Glutamatergic neuron (in vitro differentiated cells): ENCODE measurements around the gene RASAL2. TPM values are rescaled to one million over a fixed set of nuclear protein-coding genes. Genes with fewer than 3 reads are reported as not detected.

Source experiments
- DNase-seq: peaks from one replicate; pipeline ENCODE4 v3.0.0; 2022
- H3K27ac Mint-ChIP-seq: one replicate; pipeline ENCODE4 v1.8.0; 2020; ENCODE audit warnings: mild to moderate bottlenecking, mixed read lengths, inconsistent platforms; ENCODE audit not compliant: unreplicated experiment
- H3K27me3 Mint-ChIP-seq: one replicate; pipeline ENCODE4 v1.8.0; 2020; ENCODE audit warnings: mild to moderate bottlenecking, moderate library complexity, mixed read lengths, inconsistent platforms; ENCODE audit not compliant: unreplicated experiment
- H3K36me3 Mint-ChIP-seq: one replicate; pipeline ENCODE4 v1.8.0; 2020; ENCODE audit warnings: mild to moderate bottlenecking, mixed read lengths, inconsistent platforms; ENCODE audit not compliant: unreplicated experiment
- H3K4me1 Mint-ChIP-seq: one replicate; pipeline ENCODE4 v1.8.0; 2020; ENCODE audit warnings: mild to moderate bottlenecking, low read depth, mixed read lengths, inconsistent platforms; ENCODE audit not compliant: unreplicated experiment
- H3K4me3 Mint-ChIP-seq: one replicate; pipeline ENCODE4 v1.8.0; 2020; ENCODE audit warnings: mild to moderate bottlenecking, mixed read lengths, inconsistent platforms; ENCODE audit not compliant: unreplicated experiment
- H3K9me3 Mint-ChIP-seq: one replicate; pipeline ENCODE4 v1.8.0; 2020; ENCODE audit warnings: mild to moderate bottlenecking, moderate library complexity, mixed read lengths, inconsistent platforms; ENCODE audit not compliant: unreplicated experiment
- total RNA-seq: library from RNA; stranded (reverse); fragmentation: NEBNext Ultra II Directional; extraction: Animal tissue kit (Norgen Biotek cat#: 25700); gene quantifications from one replicate; pipeline ENCODE4 v1.2.1, GENCODE V29; 2021; ENCODE audit not compliant: unreplicated experiment
- TF ChIP-seq, protein P1 (sequence below): fragments of 200-600 bp; sonication (generic); IDR thresholded peaks from one replicate; pipeline ENCODE4 v1.5.0; 2021; ENCODE audit not compliant: partially characterized antibody, unreplicated experiment

The RASAL2 gene
- total RNA-seq, 1 donor from 2014 or later, result 12.4 TPM

DNA sequence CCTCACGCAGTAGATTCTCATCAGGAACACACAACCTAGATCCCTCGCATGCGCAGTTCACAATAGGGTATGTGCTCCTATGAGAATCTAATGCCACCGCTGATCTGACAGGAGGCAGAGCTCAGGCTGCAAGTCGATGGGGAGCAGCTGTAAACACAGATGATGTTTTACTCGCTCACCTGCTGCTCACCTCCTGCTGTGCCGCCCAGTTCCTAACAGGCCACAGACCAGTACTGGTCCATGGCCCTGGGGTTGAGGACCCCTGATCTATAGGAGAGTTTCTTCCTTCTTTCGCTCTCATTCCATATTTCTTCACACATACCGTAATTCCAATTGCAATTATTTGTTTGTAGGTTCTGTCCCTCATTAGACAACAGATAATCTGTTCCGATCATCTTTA is 299.5 kb downstream of the RASAL2 start:
- H3K4me3 Mint-ChIP-seq, result peak overlapping the region; percentile 2

DNA sequence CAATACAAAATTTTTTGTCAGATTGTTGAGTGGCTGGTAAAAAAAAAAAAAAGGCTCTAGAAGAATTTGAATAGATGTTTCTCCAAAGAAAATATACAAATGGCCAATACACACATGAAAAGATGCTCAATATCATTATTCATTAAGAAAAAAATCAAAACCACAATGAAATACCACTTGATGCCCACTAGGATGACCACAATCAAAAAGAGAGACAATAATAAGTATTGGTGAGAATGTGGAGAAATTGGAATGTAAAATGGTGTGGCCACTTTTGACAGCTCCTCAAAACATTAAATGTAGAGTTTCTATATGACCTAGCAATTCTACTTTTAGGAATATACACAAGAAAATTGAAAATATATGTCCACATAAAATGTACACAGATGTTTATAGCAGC is 302.9 kb downstream of the RASAL2 start:
- Mint-ChIP-seq H3K36me3 (no peaks in the 10 kb centered on the region), H3K9me3 (peaks cover 5% of the 10 kb centered on the region), H3K27me3 (peaks cover 4% of the 10 kb centered on the region), H3K27ac (no peak overlapping the region), H3K4me3 (no peak overlapping the region), H3K4me1 (peaks cover 15% of the 10 kb centered on the region)
- no peak for DNase-seq
- TF ChIP-seq, protein P1, sequence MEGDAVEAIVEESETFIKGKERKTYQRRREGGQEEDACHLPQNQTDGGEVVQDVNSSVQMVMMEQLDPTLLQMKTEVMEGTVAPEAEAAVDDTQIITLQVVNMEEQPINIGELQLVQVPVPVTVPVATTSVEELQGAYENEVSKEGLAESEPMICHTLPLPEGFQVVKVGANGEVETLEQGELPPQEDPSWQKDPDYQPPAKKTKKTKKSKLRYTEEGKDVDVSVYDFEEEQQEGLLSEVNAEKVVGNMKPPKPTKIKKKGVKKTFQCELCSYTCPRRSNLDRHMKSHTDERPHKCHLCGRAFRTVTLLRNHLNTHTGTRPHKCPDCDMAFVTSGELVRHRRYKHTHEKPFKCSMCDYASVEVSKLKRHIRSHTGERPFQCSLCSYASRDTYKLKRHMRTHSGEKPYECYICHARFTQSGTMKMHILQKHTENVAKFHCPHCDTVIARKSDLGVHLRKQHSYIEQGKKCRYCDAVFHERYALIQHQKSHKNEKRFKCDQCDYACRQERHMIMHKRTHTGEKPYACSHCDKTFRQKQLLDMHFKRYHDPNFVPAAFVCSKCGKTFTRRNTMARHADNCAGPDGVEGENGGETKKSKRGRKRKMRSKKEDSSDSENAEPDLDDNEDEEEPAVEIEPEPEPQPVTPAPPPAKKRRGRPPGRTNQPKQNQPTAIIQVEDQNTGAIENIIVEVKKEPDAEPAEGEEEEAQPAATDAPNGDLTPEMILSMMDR, result peak; percentile 39

More for the DNA sequence above, 299.5 kb downstream of the RASAL2 start:
- Mint-ChIP-seq H3K4me1 (peaks cover 33% of the 10 kb centered on the region), H3K36me3 (no peaks in the 10 kb centered on the region), H3K27me3 (peaks cover 4% of the 10 kb centered on the region), H3K27ac (peak overlapping the region; percentile 81), H3K9me3 (peaks cover 2% of the 10 kb centered on the region)
- TF ChIP-seq, protein P1, result no peak
- peak; percentile 56 for DNase-seq

DNA sequence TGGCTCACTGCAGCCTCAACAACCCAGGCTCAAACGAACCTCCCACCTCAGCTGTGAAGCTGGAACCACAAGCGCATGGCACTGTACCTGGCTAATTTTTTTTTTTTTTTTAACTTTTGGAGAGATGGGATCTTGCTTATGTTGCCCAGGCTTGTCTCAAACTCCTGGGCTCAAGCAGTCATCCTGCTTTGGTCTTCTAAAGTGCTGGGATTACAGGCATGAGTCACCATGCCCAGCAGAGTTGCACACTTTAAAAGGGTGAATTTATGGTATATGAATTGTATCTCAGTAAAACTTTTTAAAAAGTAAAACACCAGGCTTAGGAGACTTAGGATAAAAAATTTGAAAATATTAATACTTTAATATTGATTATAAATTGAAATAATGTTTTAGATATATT is 303.8 kb downstream of the RASAL2 start:
- no peak for DNase-seq
- H3K4me1 Mint-ChIP-seq, result peaks cover 6% of the 10 kb centered on the region
- TF ChIP-seq, protein P1, result no peak
- no peak overlapping the region for H3K27ac Mint-ChIP-seq
- peaks cover 5% of the 10 kb centered on the region for H3K9me3 Mint-ChIP-seq
- no peak overlapping the region for H3K4me3 Mint-ChIP-seq
- peaks cover 4% of the 10 kb centered on the region for H3K27me3 Mint-ChIP-seq
- no peaks in the 10 kb centered on the region for H3K36me3 Mint-ChIP-seq

DNA sequence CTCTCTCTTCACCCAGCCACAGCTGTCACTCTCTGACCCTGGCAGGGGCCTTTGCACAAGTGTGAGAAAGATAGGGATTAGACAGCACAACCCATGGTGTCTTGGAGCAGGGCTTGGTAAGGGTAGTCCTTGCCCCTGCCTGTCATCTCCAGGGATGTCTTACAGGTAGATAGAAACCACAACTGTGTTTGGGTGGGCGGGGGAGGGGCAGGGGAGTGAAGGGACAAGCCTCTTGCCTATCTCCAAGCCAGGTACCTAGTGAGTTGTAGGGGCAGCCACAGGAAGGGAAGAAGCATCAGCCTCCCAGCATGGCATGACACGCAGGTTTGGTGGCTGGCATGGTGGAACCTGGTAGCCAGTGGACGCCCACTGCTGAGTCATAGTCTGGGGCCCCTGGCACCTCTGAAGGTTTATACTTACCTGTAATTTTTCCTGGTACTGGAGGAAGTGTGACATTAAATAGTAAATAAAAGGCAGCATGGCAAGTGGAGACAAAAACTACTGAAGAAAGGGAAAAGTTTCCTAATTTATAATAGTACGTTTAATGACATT is 305.3 kb downstream of the RASAL2 start:
- TF ChIP-seq, protein P1, result no peak
- Mint-ChIP-seq H3K36me3 (no peaks in the 10 kb centered on the region), H3K4me1 (no peaks in the 10 kb centered on the region), H3K27ac (no peak overlapping the region), H3K4me3 (no peak overlapping the region), H3K27me3 (no peaks in the 10 kb centered on the region), H3K9me3 (peaks cover 4% of the 10 kb centered on the region)
- DNase-seq, result no peak

DNA sequence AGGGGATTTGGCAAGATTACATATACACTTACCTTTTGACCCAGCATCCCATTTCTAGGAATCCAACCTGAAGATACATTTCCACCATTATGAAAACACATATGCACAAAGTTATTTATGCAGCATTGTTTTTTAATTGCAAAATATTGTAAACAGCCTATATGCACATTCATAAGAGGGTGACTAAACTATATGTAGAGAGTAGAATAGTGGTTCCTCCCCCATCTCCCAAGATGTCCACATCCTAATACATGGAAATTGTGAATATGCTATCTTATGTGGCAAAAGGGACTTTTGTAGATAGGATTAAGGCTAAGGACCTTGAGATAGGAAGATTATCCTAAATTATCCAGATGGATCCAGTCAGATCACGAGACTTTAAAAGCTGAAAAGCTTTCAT is 311.2 kb downstream of the RASAL2 start:
- no peak for DNase-seq
- Mint-ChIP-seq H3K27me3 (no peaks in the 10 kb centered on the region), H3K4me1 (no peaks in the 10 kb centered on the region), H3K27ac (no peak overlapping the region), H3K9me3 (no peaks in the 10 kb centered on the region), H3K36me3 (peaks cover 11% of the 10 kb centered on the region), H3K4me3 (no peak overlapping the region)
- TF ChIP-seq, protein P1, result no peak
